GM12878 (cell line): Measurements from ENCODE around the gene RPSA. TPM values are rescaled to one million over a fixed set of nuclear protein-coding genes. Genes with fewer than 3 reads are reported as not detected.

Experiments used
- ATAC-seq: fragments of 200-7000 bp; cut with Tn5 transposase; 3 replicates; pipeline ENCODE4 v1.9.1; 2020; ENCODE audit warnings: mild to moderate bottlenecking, moderate library complexity
- BruUV-seq: library from RNA; stranded (reverse); fragments of 400-500 nt; replicated peaks from 2 replicates; lab custom pipeline; 2021; lab: Mats Ljungman, UMichigan
- CTCF ChIA-PET: fragments of 300-600 bp; sonication (Branson Sonifier 250); formaldehyde crosslinking; extraction: SDS; loops from one replicate; lab custom pipeline; 2021; ENCODE audit warnings: inconsistent platforms; lab: Yijun Ruan, JAX
- POLR2A ChIA-PET: fragments of 350-600 bp; formaldehyde crosslinking; extraction: SDS; loops from one replicate; lab custom pipeline; 2021; ENCODE audit warnings: inconsistent platforms; lab: Charles Lee
- RAD21 ChIA-PET: fragments of 300-600 bp; sonication (Branson Sonifier 250); formaldehyde crosslinking; loops from one replicate; lab custom pipeline; 2023; ENCODE audit warnings: antibody characterized with exemption; ENCODE audit not compliant: unreplicated experiment; lab: Charles Lee
- SMC1A ChIA-PET: fragments of 300-600 bp; sonication (Branson Sonifier 250); formaldehyde crosslinking; loops from one replicate; lab custom pipeline; 2023; ENCODE audit not compliant: unreplicated experiment, uncharacterized antibody; lab: Charles Lee
- DNase-seq: peaks from one replicate; pipeline ENCODE4 v3.0.0-alpha.2; 2011; ENCODE audit warnings: low read depth, low spot score
- FAIRE-seq: peaks from 3 replicates; lab custom pipeline; 2011; peaks lifted over from hg19 to GRCh38; lab: Jason Lieb, UNC
- H2AFZ ChIP-seq: 2 replicates; pipeline ENCODE4 v1.6.0; 2011; ENCODE audit warnings: low read depth, low read length, control low read depth; ENCODE audit not compliant: control insufficient read depth
- H3K27ac ChIP-seq: 2 replicates; pipeline ENCODE4 v1.5.1; 2011; ENCODE audit warnings: control low read depth; ENCODE audit not compliant: control insufficient read depth, insufficient read depth
- H3K27me3 ChIP-seq, 2 experiments: replicated peaks in 1 of 2; 2 replicates each; pipeline versions ENCODE4 v1.6.0 to v1.6.1; 2011; ENCODE audit warnings: low read length in 1 of 2; ENCODE audit not compliant: control insufficient read depth in 2 of 2, insufficient read depth in 2 of 2
- H3K36me3 ChIP-seq, 2 experiments: 2 replicates each; pipeline ENCODE4 v1.5.1; 2011; ENCODE audit warnings: low read length in 1 of 2; ENCODE audit not compliant: control insufficient read depth in 2 of 2, insufficient read depth in 2 of 2
- H3K4me1 ChIP-seq: 2 replicates; pipeline ENCODE4 v1.6.1; 2011; ENCODE audit warnings: mild to moderate bottlenecking, low read length, moderate library complexity, mixed read lengths; ENCODE audit not compliant: control insufficient read depth, insufficient read depth
- H3K4me2 ChIP-seq: 2 replicates; pipeline ENCODE4 v1.6.0; 2011; ENCODE audit warnings: control low read depth; ENCODE audit not compliant: control insufficient read depth, insufficient read depth
- H3K4me3 ChIP-seq: fragments of 200-600 bp; sonication (generic); 2 replicates; pipeline ENCODE4 v1.5.1; 2016
- H3K79me2 ChIP-seq: 2 replicates; pipeline ENCODE4 v1.6.0; 2011; ENCODE audit warnings: low read length; ENCODE audit not compliant: control insufficient read depth, insufficient read depth
- H3K9ac ChIP-seq: 2 replicates; pipeline ENCODE4 v1.8.0; 2011; ENCODE audit warnings: low read length, control low read depth, mixed read lengths; ENCODE audit not compliant: control insufficient read depth, insufficient read depth
- H3K9me3 ChIP-seq: replicated peaks from 3 replicates; pipeline ENCODE4 v1.5.1; 2011; ENCODE audit warnings: mild to moderate bottlenecking, low read length; ENCODE audit not compliant: control insufficient read depth, insufficient read depth
- H4K20me1 ChIP-seq: 2 replicates; pipeline ENCODE4 v1.6.0; 2011; ENCODE audit not compliant: control insufficient read depth, insufficient read depth
- IKZF1 ChIP-seq: fragments of 450-650 bp; conservative IDR thresholded peaks from 2 replicates; pipeline ENCODE4 v1.6.1; 2017; ENCODE audit warnings: antibody characterized with exemption, mild to moderate bottlenecking
- SIX5 ChIP-seq: IDR thresholded peaks from 2 replicates; pipeline ENCODE4 v1.6.1; 2011; ENCODE audit warnings: mild to moderate bottlenecking, low read depth, low read length, moderate library complexity; ENCODE audit not compliant: severe bottlenecking
- SMAD5 ChIP-seq: IDR thresholded peaks from 2 replicates; pipeline ENCODE4 v1.6.1; 2016; ENCODE audit warnings: antibody characterized with exemption, low read depth
- STAT1 ChIP-seq: fragments of 450-650 bp; conservative IDR thresholded peaks from 2 replicates; pipeline ENCODE4 v1.6.1; 2014; ENCODE audit warnings: antibody characterized with exemption, mild to moderate bottlenecking
- SUZ12 ChIP-seq: fragments of 200-600 bp; sonication (generic); IDR thresholded peaks from one replicate; pipeline ENCODE4 v1.6.1; 2018; ENCODE audit warnings: antibody characterized with exemption, mild to moderate bottlenecking; ENCODE audit not compliant: unreplicated experiment
- ZNF207 ChIP-seq: fragments of 450-650 bp; IDR thresholded peaks from 2 replicates; pipeline ENCODE4 v1.6.1; 2014; ENCODE audit warnings: antibody characterized with exemption, mild to moderate bottlenecking, borderline replicate concordance
- WGBS: methylation state at CpG from one replicate; pipeline ENCODE4 v1.1.6; 2016; ENCODE audit warnings: low lambda C conversion rate; ENCODE audit not compliant: insufficient replicate concordance, insufficient coverage; ENCODE audit errors: missing lambda C conversion rate; 5-methylcytosine and 5-hydroxymethylcytosine counted together
- in situ Hi-C: fragments of 300-500 bp; cut with MboI; formaldehyde crosslinking; loops from 9 replicates; pipeline ENCODE4 v1.14.3; 2018; ENCODE audit warnings: mixed read lengths
- intact Hi-C: fragments of 100-400 bp; cut with micrococcal nuclease; formaldehyde crosslinking; loops from one replicate; pipeline ENCODE4 v1.14.2; 2022; ENCODE audit not compliant: unreplicated experiment
- polyA plus RNA-seq, 11 experiments: library from polyadenylated mRNA; depleted of rRNA in 4 of 11; unstranded in 6 of 11; stranded (reverse) in 5 of 11; fragments of >200 nt; fragmentation: Nextera tagmentation in 4 of 11; fragmentation: Illumina TruSeq in 1 of 11; extraction: Ambion mirVana in 4 of 11; extraction: Trizol in 1 of 11; gene quantifications; 1 replicate in 1 of 11; 2 replicates in 10 of 11; pipeline versions ENCODE4 v1.2.1 to v1.2.3, GENCODE V29; 2011 to 2016; ENCODE audit warnings: inconsistent platforms in 2 of 11, missing spikeins in 2 of 11, low read depth in 1 of 11
- total RNA-seq, 4 experiments: library from RNA; depleted of rRNA in 3 of 4; stranded (reverse); fragments of >200 nt in 3 of 4; fragmentation: Illumina TruSeq in 1 of 4; extraction: Trizol in 1 of 4; gene quantifications; 2 replicates each; pipeline versions ENCODE4 v1.2.1 to v1.2.3, GENCODE V29; 2013 to 2021
- TF ChIP-seq, protein P1 (sequence below): IDR thresholded peaks from 2 replicates; pipeline ENCODE4 v1.6.1; 2012; ENCODE audit warnings: low read length, inconsistent platforms

RPSA gene
- total and polyA plus RNA-seq, 10 of the 15 experiments (the other 5 are each of a cell fraction or from before 2014, with no cell fraction given) = 1,012 to 5,036 (median 3,460) TPM

DNA sequence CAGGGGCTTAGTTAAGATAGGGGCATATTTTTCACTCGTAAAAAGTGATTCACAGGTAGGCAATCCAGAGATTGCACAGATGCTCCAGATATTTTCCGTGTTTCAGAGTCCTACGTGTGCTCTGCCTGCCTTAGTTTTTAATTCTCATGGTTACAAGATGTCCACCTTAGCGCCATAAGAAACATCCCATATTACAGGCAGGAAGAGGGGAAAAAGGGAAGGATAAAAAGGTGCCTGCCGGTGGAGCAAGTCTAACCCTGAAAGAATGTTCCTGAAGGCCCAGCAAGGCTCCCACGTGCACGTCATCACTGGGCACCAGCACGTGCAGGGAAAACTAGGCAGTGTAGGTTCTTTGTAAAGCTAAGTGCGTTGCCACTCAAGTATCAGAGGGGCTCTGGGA lies 50.8 kb downstream of the RPSA start:
- no peaks in the 10 kb centered on the region for H3K36me3 ChIP-seq
- no peak overlapping the region for H3K4me2 ChIP-seq
- ATAC-seq = no peak
- ChIA-PET RAD21 (no interaction called here), SMC1A (no interaction called here), POLR2A (no interaction called here), CTCF (no interaction called here)
- H3K79me2 ChIP-seq = no peaks in the 10 kb centered on the region
- WGBS = 41% methylated on average over 9 of the region's 9 CpGs
- no peaks in the 10 kb centered on the region for H3K4me1 ChIP-seq
- no peaks in the 10 kb centered on the region; a peak in 2 of 4 replicates for H3K27me3 ChIP-seq
- no peak for DNase-seq
- no peak overlapping the region for H3K4me3 ChIP-seq
- H3K9me3 ChIP-seq = no peaks in the 10 kb centered on the region
- no peak for FAIRE-seq
- intact Hi-C loops = no loop called here
- BruUV-seq = no TSS peak
- TF ChIP-seq ZNF207 (no peak), SIX5 (no peak), IKZF1 (no peak), SMAD5 (no peak), STAT1 (no peak), SUZ12 (no peak)
- TF ChIP-seq, protein P1, sequence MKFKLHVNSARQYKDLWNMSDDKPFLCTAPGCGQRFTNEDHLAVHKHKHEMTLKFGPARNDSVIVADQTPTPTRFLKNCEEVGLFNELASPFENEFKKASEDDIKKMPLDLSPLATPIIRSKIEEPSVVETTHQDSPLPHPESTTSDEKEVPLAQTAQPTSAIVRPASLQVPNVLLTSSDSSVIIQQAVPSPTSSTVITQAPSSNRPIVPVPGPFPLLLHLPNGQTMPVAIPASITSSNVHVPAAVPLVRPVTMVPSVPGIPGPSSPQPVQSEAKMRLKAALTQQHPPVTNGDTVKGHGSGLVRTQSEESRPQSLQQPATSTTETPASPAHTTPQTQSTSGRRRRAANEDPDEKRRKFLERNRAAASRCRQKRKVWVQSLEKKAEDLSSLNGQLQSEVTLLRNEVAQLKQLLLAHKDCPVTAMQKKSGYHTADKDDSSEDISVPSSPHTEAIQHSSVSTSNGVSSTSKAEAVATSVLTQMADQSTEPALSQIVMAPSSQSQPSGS = no peak
- in situ Hi-C loops = no loop called here
- no peak overlapping the region for H3K27ac ChIP-seq
- no peak overlapping the region for H2AFZ ChIP-seq
- H3K9ac ChIP-seq = no peak overlapping the region
- no peaks in the 10 kb centered on the region for H4K20me1 ChIP-seq
